K562 (cell line): ENCODE results near the gene NTRK1. TPM values are rescaled to one million over a fixed set of nuclear protein-coding genes. Genes with fewer than 3 reads are reported as not detected.

Experiments used
- ATF4 ChIP-seq: fragments of 450-650 bp; formaldehyde crosslinking; IDR thresholded peaks from 2 replicates; pipeline ENCODE4 v1.4.0; 2022; ENCODE audit warnings: mild to moderate bottlenecking, moderate library complexity
- CBFA2T3 ChIP-seq: fragments of 450-650 bp; IDR thresholded peaks from 2 replicates; pipeline ENCODE4 v1.6.1; 2017
- CTCF ChIP-seq, 3 experiments: IDR thresholded peaks in 2 of 3; conservative IDR thresholded peaks in 1 of 3; 2 replicates each; pipeline ENCODE4 v1.5.1; 2011 to 2012; ENCODE audit warnings: low read length in 3 of 3, mild to moderate bottlenecking in 3 of 3, control low read depth in 2 of 3, improper control_type of control experiment in 1 of 3, inconsistent platforms in 1 of 3, low read depth in 1 of 3, mixed read lengths in 1 of 3, moderate library complexity in 1 of 3; ENCODE audit not compliant: insufficient read depth in 2 of 3
- DACH1 ChIP-seq: fragments of 450-650 bp; IDR thresholded peaks from 2 replicates; pipeline ENCODE4 v1.6.1; 2018; ENCODE audit not compliant: partially characterized antibody
- E4F1 ChIP-seq: fragments of 250-450 bp; sonication (Bioruptor Pico); IDR thresholded peaks from 2 replicates; pipeline ENCODE4 v1.5.0; 2021; ENCODE audit warnings: mild to moderate bottlenecking, borderline replicate concordance
- ELF4 ChIP-seq: fragments of 450-650 bp; formaldehyde crosslinking; IDR thresholded peaks from 2 replicates; pipeline ENCODE4 v1.4.0; 2022; ENCODE audit warnings: missing genetic modification characterization
- GABPA ChIP-seq: fragments of 200-800 bp; sonication (Bioruptor generic); conservative IDR thresholded peaks from 2 replicates; pipeline ENCODE4 v1.6.1; 2016; ENCODE audit warnings: low read depth, missing genetic modification characterization, missing compliant biosample characterization
- GABPB2 ChIP-seq: fragments of 250-450 bp; sonication (Bioruptor Pico); conservative IDR thresholded peaks from 2 replicates; pipeline ENCODE4 v1.5.1; 2021; ENCODE audit warnings: mild to moderate bottlenecking
- HMBOX1 ChIP-seq: sonication (generic); IDR thresholded peaks from 2 replicates; pipeline ENCODE4 v1.6.1; 2016
- PTTG1 ChIP-seq: fragments of 450-650 bp; IDR thresholded peaks from 2 replicates; pipeline ENCODE4 v1.6.1; 2016; ENCODE audit warnings: low read depth, mild to moderate bottlenecking, missing genetic modification characterization, missing compliant biosample characterization
- TBP ChIP-seq: optimal IDR thresholded peaks from 2 replicates; pipeline ENCODE3; 2011; ENCODE audit warnings: low read depth, low read length, improper control_type of control experiment
- USF2 ChIP-seq: sonication (generic); formaldehyde crosslinking; IDR thresholded peaks from 2 replicates; pipeline ENCODE4 v1.5.0; 2020; ENCODE audit warnings: missing genetic modification reagents
- ZBTB1 ChIP-seq: sonication (generic); formaldehyde crosslinking; IDR thresholded peaks from 2 replicates; pipeline ENCODE4 v1.8.1; 2023; ENCODE audit warnings: missing genetic modification reagents, low read depth, mild to moderate bottlenecking, borderline replicate concordance
- ZFP36 ChIP-seq: fragments of 150-350 bp; IDR thresholded peaks from 2 replicates; pipeline ENCODE4 v1.6.1; 2018; ENCODE audit warnings: low read length, low read depth; ENCODE audit not compliant: partially characterized antibody
- ZNF280A ChIP-seq: fragments of 450-650 bp; IDR thresholded peaks from 2 replicates; pipeline ENCODE4 v1.6.1; 2018; ENCODE audit warnings: mild to moderate bottlenecking, low read depth; ENCODE audit not compliant: partially characterized antibody
- ZNF3 ChIP-seq: fragments of 250-450 bp; sonication (Bioruptor Pico); IDR thresholded peaks from 2 replicates; pipeline ENCODE4 v1.5.0; 2021; ENCODE audit warnings: mild to moderate bottlenecking, moderate library complexity
- ZNF395 ChIP-seq: fragments of 200-800 bp; sonication (Bioruptor generic); IDR thresholded peaks from 2 replicates; pipeline ENCODE4 v1.6.1; 2017; ENCODE audit warnings: missing genetic modification characterization, missing compliant biosample characterization
- ZNF707 ChIP-seq: fragments of 250-450 bp; sonication (Bioruptor Pico); conservative IDR thresholded peaks from 2 replicates; pipeline ENCODE4 v1.8.0; 2022; ENCODE audit warnings: inconsistent platforms, mild to moderate bottlenecking, moderate library complexity
- ZNF75A ChIP-seq: fragments of 450-650 bp; formaldehyde crosslinking; IDR thresholded peaks from 2 replicates; pipeline ENCODE4 v1.4.0; 2020; ENCODE audit warnings: mild to moderate bottlenecking
- polyA plus RNA-seq, 8 experiments: library from polyadenylated mRNA; depleted of rRNA in 4 of 8; stranded (reverse) in 5 of 8; unstranded in 3 of 8; fragments of >200 nt; fragmentation: Nextera tagmentation in 2 of 8; fragmentation: Illumina TruSeq in 1 of 8; extraction: Ambion mirVana in 2 of 8; extraction: Trizol in 1 of 8; gene quantifications; 2 replicates each; pipeline versions ENCODE4 v1.2.1 to v1.2.3, GENCODE V29; 2011 to 2014; ENCODE audit warnings: inconsistent platforms in 1 of 8, missing spikeins in 1 of 8
- total RNA-seq, 7 experiments: library from RNA; depleted of rRNA in 6 of 7; stranded (reverse); fragments of >200 nt in 6 of 7; fragmentation: Illumina TruSeq in 2 of 7; extraction: Trizol in 2 of 7; gene quantifications; 2 replicates each; pipeline versions ENCODE4 v1.2.1 to v1.2.3, GENCODE V29; 2011 to 2021; ENCODE audit warnings: low replicate concordance in 1 of 7

NTRK1 gene
- total and polyA plus RNA-seq, 9 of the 15 experiments (the other 6 are each of a cell fraction or from before 2014, with no cell fraction given) = 0.46 to 30.0 (median 7.9) TPM

- TF ChIP-seq ATF4 (CRISPR knock-in tag) (no peak), ZNF707 (no peak), HMBOX1 (no peak), ZNF395 (CRISPR knock-in tag) (0 out of 2 replicates have a peak, but pooled peaks have one; percentile 31), PTTG1 (tag) (no peak), ZNF280A (no peak), DACH1 (no peak), ZNF75A (CRISPR knock-in tag) (no peak), GABPB2 (CRISPR knock-in tag) (no peak), ZNF3 (CRISPR knock-in tag) (no peak), ZBTB1 (CRISPR knock-in tag) (no peak), USF2 (CRISPR knock-in tag) (no peak), ZFP36 (no peak), CBFA2T3 (peak; percentile 81), E4F1 (CRISPR knock-in tag) (no peak), ELF4 (CRISPR knock-in tag) (no peak), GABPA (tag) (no peak), TBP (no peak), CTCF (IDR thresholded peaks at IDR 0.05 in 2 of 3, conservative IDR thresholded peaks at IDR 0.05 in 1 of 3; ENCODE audit: insufficient read depth in 2 of 3, low read depth in 1 of 3, low read length in 3 of 3) (no peak)
Observed at GRCh38 chr1:156914440-156914856, 53.8 kb downstream of the NTRK1 start (continued).
